ENCODE results near the gene ULK4.

ULK4 gene

GRCh38 chr3:41198950-41199865 lies 762.7 kb downstream of the ULK4 start, which contains the start of gene CTNNB1:
TSS of gene CTNNB1 (plus strand) at chr3:41199505. CDS start at chr3:41224069, 24,564 bp downstream.
- peak; percentile 27; the same call in 1 of the 2 replicates for TF ChIP-seq CTCF (conservative IDR thresholded peaks at IDR 0.05)
- peak within 1 kb of the TSS; percentile 93 for H3K27ac ChIP-seq

GRCh38 chr3:41198526-41198925 lies 763.4 kb downstream of the ULK4 start:
- peak overlapping the region; percentile 93 for H3K27ac ChIP-seq
- no peak for TF ChIP-seq CTCF (conservative IDR thresholded peaks at IDR 0.05)

- TF ChIP-seq CTCF (conservative IDR thresholded peaks at IDR 0.05): no peak
- H3K27ac ChIP-seq: peak overlapping the region; percentile 93
Observed at GRCh38 chr3:41198046-41198445, 763.9 kb downstream of the ULK4 start.

Measured in VCaP (cell line).